WERI-Rb-1 (cell line): ENCODE data around the gene SOX8.

Experiments used
- DNase-seq: peaks from one replicate; pipeline ENCODE4 v3.0.0-alpha.2; 2020
- H3K27ac ChIP-seq: fragments of 250-450 bp; sonication (Bioruptor Pico); 2 replicates; pipeline ENCODE4 v1.5.1; 2020; ENCODE audit warnings: mild to moderate bottlenecking, moderate library complexity
- H3K27me3 ChIP-seq: fragments of 250-450 bp; sonication (Bioruptor Pico); 2 replicates; pipeline ENCODE4 v1.5.1; 2021; ENCODE audit warnings: mild to moderate bottlenecking, low read depth, moderate library complexity; ENCODE audit not compliant: insufficient read depth, severe bottlenecking
- H3K36me3 ChIP-seq: fragments of 250-450 bp; sonication (Bioruptor Pico); 2 replicates; pipeline ENCODE4 v1.5.1; 2020; ENCODE audit warnings: mild to moderate bottlenecking, moderate library complexity
- H3K4me3 ChIP-seq: 2 replicates; pipeline ENCODE4 v1.5.1; 2011; ENCODE audit warnings: low read depth, mild to moderate bottlenecking, control low read depth, low read length
- H3K9me3 ChIP-seq: fragments of 250-450 bp; sonication (Bioruptor Pico); 2 replicates; pipeline ENCODE4 v1.5.1; 2021; ENCODE audit warnings: mild to moderate bottlenecking, moderate library complexity; ENCODE audit not compliant: severe bottlenecking
- TF ChIP-seq, protein P1 (sequence below): IDR thresholded peaks from 2 replicates; pipeline ENCODE4 v1.5.1; 2011; ENCODE audit warnings: low read depth, mild to moderate bottlenecking, control low read depth, inconsistent platforms, low read length

SOX8 gene

DNA sequence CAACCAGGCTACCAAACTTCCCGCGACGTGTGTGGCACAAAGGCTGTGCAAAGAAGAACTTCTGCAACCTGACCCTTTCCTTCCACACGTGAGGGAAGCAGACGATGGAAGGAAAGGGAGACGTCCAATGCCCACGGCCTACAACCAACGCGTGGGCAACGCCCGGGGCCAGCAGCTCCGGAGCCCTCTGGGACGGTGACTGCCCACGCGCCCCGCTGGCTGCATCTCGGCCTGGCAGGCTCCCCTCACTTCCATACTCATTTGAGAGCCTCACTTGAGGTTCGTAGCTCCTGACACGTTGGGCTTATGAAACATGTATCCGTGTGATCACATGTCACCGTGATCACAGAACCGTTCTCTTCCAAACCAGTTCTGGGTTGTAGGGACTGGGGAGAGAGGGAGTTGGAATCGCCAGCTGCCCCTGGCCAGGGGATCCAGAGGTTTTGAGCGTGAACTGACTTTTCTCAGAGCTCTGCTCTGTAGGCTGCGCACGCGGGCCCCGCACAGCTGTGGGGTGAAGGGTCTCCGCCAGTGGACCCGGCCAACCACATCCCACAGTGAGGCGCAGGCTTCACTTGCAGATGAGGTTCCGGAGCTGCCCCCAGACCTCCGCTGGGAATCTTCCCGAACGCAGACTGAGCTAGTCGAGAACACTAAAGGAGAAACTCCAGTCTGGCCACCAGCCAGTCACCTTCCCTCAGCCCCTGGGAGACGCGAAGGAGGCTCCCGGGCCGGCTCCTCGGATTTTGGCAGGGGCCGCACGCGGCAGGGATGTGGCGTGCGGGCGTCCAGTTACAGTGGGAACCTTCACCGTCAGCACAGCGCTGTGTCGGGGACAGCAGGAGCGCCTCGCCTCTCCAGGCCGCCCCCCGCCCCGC is 11.8 kb upstream of the SOX8 start:
- H3K36me3 ChIP-seq: no peaks in the 10 kb centered on the region
- no peak for DNase-seq
- peak overlapping the region; percentile 82 for H3K27ac ChIP-seq
- no peaks in the 10 kb centered on the region for H3K27me3 ChIP-seq
- TF ChIP-seq, protein P1, sequence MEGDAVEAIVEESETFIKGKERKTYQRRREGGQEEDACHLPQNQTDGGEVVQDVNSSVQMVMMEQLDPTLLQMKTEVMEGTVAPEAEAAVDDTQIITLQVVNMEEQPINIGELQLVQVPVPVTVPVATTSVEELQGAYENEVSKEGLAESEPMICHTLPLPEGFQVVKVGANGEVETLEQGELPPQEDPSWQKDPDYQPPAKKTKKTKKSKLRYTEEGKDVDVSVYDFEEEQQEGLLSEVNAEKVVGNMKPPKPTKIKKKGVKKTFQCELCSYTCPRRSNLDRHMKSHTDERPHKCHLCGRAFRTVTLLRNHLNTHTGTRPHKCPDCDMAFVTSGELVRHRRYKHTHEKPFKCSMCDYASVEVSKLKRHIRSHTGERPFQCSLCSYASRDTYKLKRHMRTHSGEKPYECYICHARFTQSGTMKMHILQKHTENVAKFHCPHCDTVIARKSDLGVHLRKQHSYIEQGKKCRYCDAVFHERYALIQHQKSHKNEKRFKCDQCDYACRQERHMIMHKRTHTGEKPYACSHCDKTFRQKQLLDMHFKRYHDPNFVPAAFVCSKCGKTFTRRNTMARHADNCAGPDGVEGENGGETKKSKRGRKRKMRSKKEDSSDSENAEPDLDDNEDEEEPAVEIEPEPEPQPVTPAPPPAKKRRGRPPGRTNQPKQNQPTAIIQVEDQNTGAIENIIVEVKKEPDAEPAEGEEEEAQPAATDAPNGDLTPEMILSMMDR: no peak
- H3K9me3 ChIP-seq: no peaks in the 10 kb centered on the region
- H3K4me3 ChIP-seq: peak overlapping the region; percentile 75

DNA sequence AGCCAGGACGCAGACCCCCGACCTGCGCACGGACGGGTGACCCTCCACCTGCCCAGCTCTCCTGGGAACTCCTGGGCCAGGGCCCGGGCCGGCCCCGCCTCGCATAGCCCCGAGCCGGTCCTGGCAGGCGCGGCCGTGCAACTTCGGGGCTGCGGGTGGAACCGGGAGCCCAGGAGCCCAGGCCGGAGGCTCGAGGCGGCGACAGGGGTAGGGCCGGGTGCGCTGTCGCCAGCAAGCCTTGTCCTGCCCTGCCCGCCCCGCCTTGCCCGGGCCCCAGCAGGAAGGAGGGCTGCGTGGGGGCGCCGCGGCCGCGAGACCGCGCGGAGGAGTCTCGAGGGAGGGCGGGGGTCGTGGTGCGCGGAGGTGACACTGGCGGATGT is 11.2 kb upstream of the SOX8 start:
- Histone ChIP-seq H3K9me3 (no peaks in the 10 kb centered on the region), H3K27me3 (no peaks in the 10 kb centered on the region), H3K27ac (peak overlapping the region; percentile 82), H3K36me3 (no peaks in the 10 kb centered on the region), H3K4me3 (peak overlapping the region; percentile 75)
- no peak for DNase-seq
- TF ChIP-seq, protein P1: no peak

DNA sequence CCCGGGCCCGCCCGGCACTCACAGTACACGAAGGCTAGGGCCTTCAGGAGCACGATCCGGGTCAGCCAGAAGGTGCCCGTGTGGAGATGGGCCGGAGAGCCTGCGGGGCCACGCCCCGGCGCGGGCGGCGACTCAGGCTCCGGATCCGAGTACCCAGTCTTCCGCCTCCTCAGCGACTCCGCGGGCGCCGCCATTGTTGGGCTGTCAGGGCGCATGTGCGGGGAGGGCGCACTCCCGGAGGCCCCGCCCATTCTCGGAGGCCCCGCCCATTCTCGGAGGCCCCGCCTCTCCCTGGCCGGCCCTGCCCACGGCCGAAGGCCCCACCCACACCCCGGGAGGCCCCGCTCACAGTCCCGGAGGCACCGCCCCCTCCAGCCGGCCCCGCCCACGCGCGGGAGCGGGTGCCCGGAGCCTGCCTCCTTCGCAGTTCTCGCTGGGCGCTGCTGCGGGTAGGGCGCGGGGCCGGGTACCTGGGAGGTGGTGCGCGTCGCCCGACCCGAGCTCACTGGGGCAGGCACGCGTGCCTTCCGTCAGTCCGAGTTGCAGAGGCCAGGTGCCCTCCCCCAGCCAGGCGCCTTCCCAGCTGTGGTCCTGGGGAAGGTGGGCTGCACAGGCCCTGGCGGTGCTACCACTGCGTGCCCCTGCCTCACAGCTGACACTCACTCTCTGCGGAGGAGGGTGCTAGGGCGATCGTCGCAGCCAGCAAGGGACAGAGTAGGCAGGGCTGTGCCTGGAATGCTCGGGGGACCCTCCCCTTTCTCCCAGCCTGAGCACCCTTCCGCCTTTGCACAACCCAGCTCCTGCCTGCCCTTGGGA is 10.6 kb upstream of the SOX8 start, which contains the start of gene LMF1:
TSS of gene LMF1 (minus strand) at position 219 of the 816 bp plus-strand sequence. CDS start at position 215, 4 bp downstream.
- TF ChIP-seq, protein P1: no peak

DNA sequence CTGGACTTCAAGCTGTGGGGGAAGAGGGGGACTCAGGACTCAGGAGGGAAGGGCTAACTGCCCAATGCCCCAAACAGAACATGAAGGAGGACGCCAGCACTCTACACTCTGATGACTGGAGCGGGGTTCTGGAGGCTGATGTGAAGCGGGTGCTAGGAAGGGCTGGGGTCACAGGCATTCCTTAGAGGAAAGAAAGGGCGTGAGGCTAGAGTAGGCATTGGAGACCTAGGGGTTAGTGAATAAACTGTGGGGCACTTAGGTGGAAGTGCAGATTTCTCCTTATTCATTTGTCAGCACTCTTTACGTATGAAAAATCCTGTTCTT is 10.0 kb upstream of the SOX8 start:
- TF ChIP-seq, protein P1: no peak
- Histone ChIP-seq H3K4me3 (no peak overlapping the region), H3K9me3 (no peaks in the 10 kb centered on the region), H3K36me3 (no peaks in the 10 kb centered on the region), H3K27ac (no peak overlapping the region), H3K27me3 (no peaks in the 10 kb centered on the region)
- DNase-seq: no peak

More for the DNA sequence above, 10.6 kb upstream of the SOX8 start, which contains the start of gene LMF1:
- peak within 1 kb of the TSS; percentile 75 for H3K4me3 ChIP-seq
- H3K27ac ChIP-seq: peak within 1 kb of the TSS; percentile 82
- no peaks in the 10 kb centered on the region for H3K27me3 ChIP-seq
- no peaks in the 10 kb centered on the region for H3K9me3 ChIP-seq
- DNase-seq: peak; percentile 89
- no peaks in the 10 kb centered on the region for H3K36me3 ChIP-seq

DNA sequence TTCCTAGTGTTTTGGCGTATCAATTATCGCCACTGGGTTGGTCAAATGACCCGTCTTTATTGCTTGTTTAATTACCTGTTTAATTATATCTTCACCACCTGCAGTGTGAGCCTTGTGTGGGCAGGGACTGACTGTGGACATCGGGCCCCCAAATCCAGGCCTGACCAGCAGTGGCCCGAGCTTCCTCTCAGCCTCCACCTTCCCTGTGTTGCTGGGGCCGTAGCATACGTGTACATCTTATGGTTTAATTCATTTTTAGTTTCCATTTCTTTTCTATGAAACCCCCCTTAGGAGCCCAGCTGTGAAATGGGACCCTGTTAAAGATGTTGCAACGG is 9.6 kb upstream of the SOX8 start:
- Histone ChIP-seq H3K27ac (no peak overlapping the region), H3K9me3 (no peaks in the 10 kb centered on the region), H3K4me3 (no peak overlapping the region), H3K27me3 (no peaks in the 10 kb centered on the region), H3K36me3 (no peaks in the 10 kb centered on the region)
- TF ChIP-seq, protein P1: no peak
- DNase-seq: no peak
